ENCODE data around the gene RUBCN.

RUBCN gene

DNA sequence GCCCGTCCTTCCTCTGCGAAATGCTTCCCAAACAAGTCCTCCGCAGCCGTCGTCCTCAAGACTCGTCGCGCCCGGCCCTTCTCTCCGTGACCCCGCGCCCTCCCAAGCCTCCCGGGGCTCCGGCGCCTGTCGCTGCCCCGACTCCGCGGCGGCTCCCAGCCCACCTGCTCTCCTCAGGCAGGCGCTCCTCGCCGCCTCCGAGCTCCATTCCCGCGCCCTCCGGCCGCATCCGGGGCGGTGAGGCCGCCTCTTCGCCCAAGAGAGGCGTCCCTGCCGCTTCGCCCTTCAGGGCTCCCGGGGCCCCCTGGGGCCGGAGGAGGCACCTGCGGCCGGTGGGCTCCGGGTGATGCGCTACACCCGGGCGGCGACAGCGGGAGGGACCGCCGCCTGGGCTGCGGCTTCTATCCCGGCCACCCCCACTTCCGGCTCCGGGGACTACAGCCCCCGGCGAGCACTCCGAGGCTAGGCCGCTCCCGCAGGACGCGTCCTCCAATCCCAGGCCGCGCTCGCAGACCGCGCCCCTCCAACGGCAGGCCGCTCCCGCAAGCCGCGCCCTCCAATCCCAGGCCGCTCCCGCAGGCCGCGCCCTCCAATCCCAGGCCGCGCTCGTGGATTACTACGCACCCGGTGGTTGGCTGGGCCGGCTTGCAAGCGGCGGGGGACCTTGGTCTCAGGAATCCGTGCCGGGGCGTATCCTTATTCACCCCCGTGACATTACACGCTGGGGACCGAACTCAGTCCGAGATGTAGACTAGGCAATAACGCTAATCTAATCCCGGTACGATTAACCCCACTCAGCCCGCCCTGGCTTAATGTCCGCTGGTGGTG, at the start of gene RUBCN:
Gene RUBCN, minus strand, starts transcription at position 414 of the 828 bp plus-strand sequence. Its CDS starts 185 bp downstream, at position 229.
- Histone ChIP-seq H3K27me3 (ENCODE audit: insufficient read depth, low read length) (no peaks in the 10 kb centered on the region), H3K4me1 (ENCODE audit: insufficient read depth, low read length) (peaks cover 17% of the 10 kb centered on the region), H3K9me3 (ENCODE audit: low read length) (no peaks in the 10 kb centered on the region), H3K4me3 (ENCODE audit: low read length) (peak within 1 kb of the TSS; percentile 79), H3K36me3 (ENCODE audit: insufficient read depth, low read length) (no peaks in the 10 kb centered on the region), H2AFZ (ENCODE audit: low read depth, low read length) (peak within 1 kb of the TSS; percentile 73)

DNA sequence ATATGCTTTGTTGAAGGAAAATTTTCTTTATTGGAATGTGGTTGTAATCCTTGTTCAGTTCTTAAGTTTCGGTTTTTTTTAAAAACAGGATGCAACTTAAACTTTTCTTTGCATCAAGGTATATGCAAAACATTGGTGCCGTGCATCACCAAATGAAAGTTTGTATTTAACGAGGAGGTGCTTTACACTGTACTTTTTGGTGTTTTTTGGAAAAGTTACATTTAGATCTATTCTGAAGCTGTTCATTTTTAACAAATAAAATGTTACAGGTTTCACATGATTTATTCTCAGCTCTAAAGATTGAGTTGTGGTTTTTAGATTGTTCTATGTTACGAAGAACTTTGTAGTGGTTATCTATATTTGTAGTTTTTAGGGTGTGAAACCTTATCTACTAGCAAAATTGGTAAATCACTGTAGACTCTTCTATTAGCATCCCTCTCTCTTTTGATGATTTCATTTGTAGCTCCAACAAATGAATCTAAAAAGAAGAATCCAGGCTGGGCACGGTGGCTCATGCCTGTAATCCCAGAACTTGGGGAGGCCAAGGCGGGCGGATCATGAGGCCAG, 47.4 kb upstream of the RUBCN start:
- no peaks in the 10 kb centered on the region for H3K27me3 ChIP-seq (ENCODE audit: insufficient read depth, low read length)
- no peak overlapping the region for H2AFZ ChIP-seq (ENCODE audit: low read depth, low read length)
- no peak overlapping the region for H3K4me3 ChIP-seq (ENCODE audit: low read length)
- H3K9me3 ChIP-seq (ENCODE audit: low read length): peaks cover 7% of the 10 kb centered on the region
- no peaks in the 10 kb centered on the region for H3K4me1 ChIP-seq (ENCODE audit: insufficient read depth, low read length)
- H3K36me3 ChIP-seq (ENCODE audit: insufficient read depth, low read length): peaks cover 45% of the 10 kb centered on the region

DNA sequence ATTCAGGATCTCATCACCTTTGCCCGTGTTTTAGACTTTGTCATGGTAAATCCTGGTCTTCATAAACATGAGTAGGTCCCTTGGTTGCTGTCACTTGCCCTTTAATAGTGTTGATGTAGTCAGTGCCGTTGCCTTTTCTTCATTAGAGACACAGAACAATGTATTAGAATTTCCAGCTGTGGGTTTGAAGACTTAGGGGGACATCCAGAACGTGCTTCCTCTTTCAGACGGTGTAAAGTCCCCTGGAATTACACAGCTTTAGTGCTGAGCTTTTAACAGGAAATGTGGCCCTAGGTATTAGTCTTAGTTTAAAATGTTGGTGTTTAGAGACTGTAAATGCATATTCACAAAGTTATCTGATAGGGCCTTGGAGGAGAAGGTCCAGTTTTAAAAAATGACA, 45.5 kb upstream of the RUBCN start:
- Histone ChIP-seq H2AFZ (ENCODE audit: low read depth, low read length) (no peak overlapping the region), H3K27me3 (ENCODE audit: insufficient read depth, low read length) (no peaks in the 10 kb centered on the region), H3K4me3 (ENCODE audit: low read length) (no peak overlapping the region), H3K36me3 (ENCODE audit: insufficient read depth, low read length) (peaks cover 59% of the 10 kb centered on the region), H3K9me3 (ENCODE audit: low read length) (peaks cover 7% of the 10 kb centered on the region), H3K4me1 (ENCODE audit: insufficient read depth, low read length) (no peaks in the 10 kb centered on the region)

DNA sequence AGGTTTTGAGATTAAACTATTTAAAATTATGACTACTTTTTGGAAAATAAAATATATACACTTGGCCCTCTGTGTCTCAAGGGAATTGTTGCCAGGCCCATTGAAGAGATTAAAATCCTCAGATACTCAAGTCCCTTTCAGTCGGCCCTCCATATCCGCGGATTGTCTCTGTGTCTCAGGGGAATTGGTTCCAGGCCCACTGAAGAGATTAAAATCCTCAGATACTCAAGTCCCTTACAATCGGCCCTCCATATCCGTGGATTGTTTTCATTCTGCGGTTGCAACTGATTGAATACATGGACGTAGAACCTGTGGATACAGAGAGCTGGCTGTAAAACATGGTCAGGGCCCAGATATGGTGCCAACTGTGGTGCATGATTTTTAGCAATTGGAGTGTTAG, 38.6 kb upstream of the RUBCN start:
- Histone ChIP-seq H3K36me3 (ENCODE audit: insufficient read depth, low read length) (peaks cover 80% of the 10 kb centered on the region), H3K4me1 (ENCODE audit: insufficient read depth, low read length) (no peaks in the 10 kb centered on the region), H3K27me3 (ENCODE audit: insufficient read depth, low read length) (no peaks in the 10 kb centered on the region), H2AFZ (ENCODE audit: low read depth, low read length) (no peak overlapping the region), H3K9me3 (ENCODE audit: low read length) (peaks cover 7% of the 10 kb centered on the region), H3K4me3 (ENCODE audit: low read length) (no peak overlapping the region)

DNA sequence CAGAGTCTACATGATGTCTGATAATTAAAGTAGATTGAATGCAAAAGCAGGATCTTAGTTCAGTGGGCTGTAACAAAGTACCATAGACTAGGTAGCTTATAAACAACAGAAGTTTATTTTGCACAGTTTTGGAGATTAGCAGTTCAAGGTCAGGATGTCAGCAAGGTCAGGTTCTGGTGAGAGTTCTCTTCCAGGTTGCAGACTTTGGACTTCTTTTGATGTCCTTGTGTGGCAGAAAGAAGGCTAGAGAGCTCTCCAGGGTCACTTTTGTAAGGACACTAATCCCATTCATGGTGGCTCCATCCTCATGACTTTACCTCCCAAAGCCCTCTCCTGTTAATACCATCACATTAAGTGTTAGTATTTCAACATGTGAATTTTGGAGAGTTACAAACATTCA, 25.1 kb upstream of the RUBCN start:
- Histone ChIP-seq H3K9me3 (ENCODE audit: low read length) (peaks cover 8% of the 10 kb centered on the region), H3K4me3 (ENCODE audit: low read length) (no peak overlapping the region), H3K27me3 (ENCODE audit: insufficient read depth, low read length) (no peaks in the 10 kb centered on the region), H3K4me1 (ENCODE audit: insufficient read depth, low read length) (no peaks in the 10 kb centered on the region), H3K36me3 (ENCODE audit: insufficient read depth, low read length) (peaks cover 57% of the 10 kb centered on the region), H2AFZ (ENCODE audit: low read depth, low read length) (no peak overlapping the region)

DNA sequence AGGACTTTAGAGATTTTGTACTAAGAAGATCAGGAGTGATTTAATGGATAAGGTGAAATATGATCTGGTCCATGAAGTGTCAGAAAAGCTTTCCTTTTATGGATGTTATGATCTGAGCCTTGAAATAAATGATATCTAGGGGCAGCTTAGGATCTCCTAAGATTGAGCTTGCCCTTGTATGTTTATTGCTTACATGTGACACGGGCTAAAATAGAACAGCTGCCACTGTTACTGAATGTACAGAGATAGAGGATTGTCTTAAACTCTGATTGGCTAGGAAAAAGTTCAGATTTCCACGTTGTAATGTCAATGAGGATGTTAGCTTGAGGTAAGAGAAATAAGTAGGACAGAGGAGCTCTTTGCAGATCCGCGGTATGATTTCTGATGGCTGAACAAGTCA, 21.8 kb upstream of the RUBCN start:
- no peak overlapping the region for H2AFZ ChIP-seq (ENCODE audit: low read depth, low read length)
- H3K36me3 ChIP-seq (ENCODE audit: insufficient read depth, low read length): peaks cover 38% of the 10 kb centered on the region
- no peak overlapping the region for H3K4me3 ChIP-seq (ENCODE audit: low read length)
- H3K27me3 ChIP-seq (ENCODE audit: insufficient read depth, low read length): no peaks in the 10 kb centered on the region
- no peaks in the 10 kb centered on the region for H3K4me1 ChIP-seq (ENCODE audit: insufficient read depth, low read length)
- H3K9me3 ChIP-seq (ENCODE audit: low read length): peaks cover 8% of the 10 kb centered on the region

DNA sequence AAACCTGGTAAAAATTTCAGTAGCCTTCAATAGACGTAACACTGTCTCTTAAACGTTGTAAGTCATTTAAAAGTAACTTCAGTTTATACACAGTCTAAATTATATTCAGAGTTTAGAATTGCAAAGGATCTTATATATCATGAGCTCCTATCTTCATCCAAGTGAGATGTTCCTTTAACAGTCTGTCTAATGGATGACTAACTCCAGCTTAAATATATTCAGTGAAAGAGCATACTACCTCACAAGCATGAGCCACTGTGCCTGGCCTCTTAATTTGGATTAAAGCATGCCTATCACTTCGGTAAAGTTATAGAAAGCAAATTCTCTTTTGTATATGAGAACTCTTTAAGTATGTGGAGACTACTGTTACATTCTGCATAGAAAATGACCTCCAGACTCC, 20.0 kb upstream of the RUBCN start:
- Histone ChIP-seq H3K9me3 (ENCODE audit: low read length) (peaks cover 6% of the 10 kb centered on the region), H3K36me3 (ENCODE audit: insufficient read depth, low read length) (peaks cover 32% of the 10 kb centered on the region), H3K4me3 (ENCODE audit: low read length) (no peak overlapping the region), H3K27me3 (ENCODE audit: insufficient read depth, low read length) (no peaks in the 10 kb centered on the region), H2AFZ (ENCODE audit: low read depth, low read length) (no peak overlapping the region), H3K4me1 (ENCODE audit: insufficient read depth, low read length) (peaks cover 10% of the 10 kb centered on the region)

DNA sequence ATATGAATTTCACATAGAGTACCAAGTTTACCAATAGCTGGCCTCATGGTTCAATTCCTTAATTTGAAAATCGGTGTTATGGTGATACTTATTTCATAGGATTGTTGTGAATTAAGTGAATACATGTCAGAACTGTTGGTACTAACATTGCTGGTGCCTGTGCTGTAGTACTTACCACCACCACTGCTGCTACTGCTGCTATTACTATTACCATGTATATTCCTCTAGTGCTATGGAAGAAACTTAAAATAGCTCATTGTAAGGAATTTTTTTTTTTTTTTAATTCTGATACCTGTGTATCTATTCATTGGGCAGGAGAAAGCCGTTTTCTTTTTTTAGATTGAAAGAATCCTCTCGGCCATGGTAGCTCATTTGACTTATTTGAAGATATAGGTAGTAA, 16.6 kb upstream of the RUBCN start:
- H3K4me1 ChIP-seq (ENCODE audit: insufficient read depth, low read length): peaks cover 14% of the 10 kb centered on the region
- peaks cover 12% of the 10 kb centered on the region for H3K36me3 ChIP-seq (ENCODE audit: insufficient read depth, low read length)
- no peak overlapping the region for H2AFZ ChIP-seq (ENCODE audit: low read depth, low read length)
- no peaks in the 10 kb centered on the region for H3K27me3 ChIP-seq (ENCODE audit: insufficient read depth, low read length)
- H3K9me3 ChIP-seq (ENCODE audit: low read length): no peaks in the 10 kb centered on the region
- H3K4me3 ChIP-seq (ENCODE audit: low read length): no peak overlapping the region

DNA sequence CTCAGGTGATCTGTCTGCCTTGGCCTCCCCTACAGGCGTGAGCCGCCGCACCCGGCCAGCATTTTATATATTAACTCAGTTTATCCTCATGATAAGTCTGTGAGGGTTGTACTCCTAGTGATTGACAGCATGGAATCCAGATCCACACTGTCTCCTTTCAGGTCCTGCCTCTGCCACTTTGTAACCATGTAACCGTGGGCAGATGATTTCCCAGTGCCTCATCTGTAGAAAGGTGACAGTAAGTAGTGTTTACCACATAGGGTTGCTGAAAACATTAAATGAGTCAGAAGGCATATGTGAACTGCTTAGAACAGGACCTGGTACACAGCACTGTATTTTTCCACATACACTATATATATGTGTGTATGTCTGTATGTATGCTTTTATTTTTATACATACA, 15.4 kb upstream of the RUBCN start:
- H3K9me3 ChIP-seq (ENCODE audit: low read length): no peaks in the 10 kb centered on the region
- H3K4me1 ChIP-seq (ENCODE audit: insufficient read depth, low read length): peaks cover 14% of the 10 kb centered on the region
- no peak overlapping the region for H2AFZ ChIP-seq (ENCODE audit: low read depth, low read length)
- H3K4me3 ChIP-seq (ENCODE audit: low read length): peak overlapping the region; percentile 80
- H3K36me3 ChIP-seq (ENCODE audit: insufficient read depth, low read length): peaks cover 7% of the 10 kb centered on the region
- H3K27me3 ChIP-seq (ENCODE audit: insufficient read depth, low read length): no peaks in the 10 kb centered on the region

DNA sequence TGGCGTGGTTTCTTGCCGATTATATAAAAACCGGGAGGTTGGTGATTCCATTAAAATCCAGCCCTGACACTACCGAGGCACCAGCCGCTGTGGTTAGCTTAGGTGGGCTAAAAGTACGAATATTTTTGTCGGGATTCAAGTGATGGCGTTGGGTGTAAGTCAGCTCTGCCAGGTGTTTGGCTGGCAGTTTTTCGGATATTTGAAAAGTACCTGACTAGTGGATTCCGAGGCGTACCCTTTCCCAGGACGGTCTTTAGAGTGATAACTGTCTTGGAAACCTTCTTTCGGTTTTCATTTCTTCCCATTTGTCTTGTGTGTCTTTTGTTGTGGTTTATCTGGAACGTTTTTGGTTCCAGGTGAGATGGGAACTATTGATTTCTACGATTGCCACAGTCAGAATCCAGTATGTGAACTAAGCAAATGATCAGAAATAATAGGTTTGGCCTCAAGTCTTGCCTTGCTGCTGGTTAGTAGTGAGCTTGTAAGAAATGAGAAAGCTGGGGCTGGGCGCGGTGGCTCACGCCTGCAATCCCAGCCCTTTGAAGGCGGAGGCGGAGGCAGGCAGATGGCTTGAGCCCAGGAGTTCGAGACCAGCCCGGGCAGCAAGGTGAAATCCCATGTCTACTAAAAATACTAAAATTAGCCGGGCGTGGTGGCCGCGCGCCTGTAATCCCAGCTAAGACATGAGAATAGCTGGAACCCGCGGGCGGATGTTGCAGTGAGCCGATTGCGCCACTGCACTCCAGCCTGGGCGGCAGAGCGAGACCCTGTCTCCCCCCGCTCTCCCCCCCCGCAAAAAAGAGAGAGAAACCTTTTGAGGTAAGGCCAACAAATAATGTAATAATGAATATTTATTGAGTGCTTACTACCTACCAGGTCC, 14.4 kb upstream of the RUBCN start:
- Histone ChIP-seq H3K27me3 (ENCODE audit: insufficient read depth, low read length) (no peaks in the 10 kb centered on the region), H2AFZ (ENCODE audit: low read depth, low read length) (no peak overlapping the region), H3K36me3 (ENCODE audit: insufficient read depth, low read length) (no peaks in the 10 kb centered on the region), H3K9me3 (ENCODE audit: low read length) (no peaks in the 10 kb centered on the region), H3K4me3 (ENCODE audit: low read length) (peak overlapping the region; percentile 80), H3K4me1 (ENCODE audit: insufficient read depth, low read length) (peaks cover 20% of the 10 kb centered on the region)

DNA sequence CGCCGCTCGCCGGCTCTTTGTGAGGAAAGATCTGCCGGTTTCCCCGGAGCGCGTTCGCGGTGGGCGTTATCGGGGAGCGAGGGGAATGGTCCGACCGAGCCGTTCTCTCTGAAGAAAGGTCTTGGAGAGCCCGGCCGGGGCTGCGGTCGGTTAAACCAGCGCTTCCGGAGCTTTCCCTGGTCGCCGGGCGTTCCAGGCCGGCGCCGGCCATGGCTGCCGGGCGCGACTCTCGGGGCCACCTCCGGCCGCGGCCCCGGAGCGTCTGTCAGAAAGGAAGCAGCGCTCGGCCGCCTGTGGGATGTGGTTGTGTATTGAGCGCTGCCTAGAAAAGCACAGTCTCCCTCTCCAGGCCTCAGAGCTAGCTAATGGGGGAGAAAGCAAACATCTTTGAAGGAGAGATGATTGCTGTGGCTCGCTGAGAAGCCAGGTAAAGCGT, 13.7 kb upstream of the RUBCN start:
- peak overlapping the region; percentile 80 for H3K4me3 ChIP-seq (ENCODE audit: low read length)

DNA sequence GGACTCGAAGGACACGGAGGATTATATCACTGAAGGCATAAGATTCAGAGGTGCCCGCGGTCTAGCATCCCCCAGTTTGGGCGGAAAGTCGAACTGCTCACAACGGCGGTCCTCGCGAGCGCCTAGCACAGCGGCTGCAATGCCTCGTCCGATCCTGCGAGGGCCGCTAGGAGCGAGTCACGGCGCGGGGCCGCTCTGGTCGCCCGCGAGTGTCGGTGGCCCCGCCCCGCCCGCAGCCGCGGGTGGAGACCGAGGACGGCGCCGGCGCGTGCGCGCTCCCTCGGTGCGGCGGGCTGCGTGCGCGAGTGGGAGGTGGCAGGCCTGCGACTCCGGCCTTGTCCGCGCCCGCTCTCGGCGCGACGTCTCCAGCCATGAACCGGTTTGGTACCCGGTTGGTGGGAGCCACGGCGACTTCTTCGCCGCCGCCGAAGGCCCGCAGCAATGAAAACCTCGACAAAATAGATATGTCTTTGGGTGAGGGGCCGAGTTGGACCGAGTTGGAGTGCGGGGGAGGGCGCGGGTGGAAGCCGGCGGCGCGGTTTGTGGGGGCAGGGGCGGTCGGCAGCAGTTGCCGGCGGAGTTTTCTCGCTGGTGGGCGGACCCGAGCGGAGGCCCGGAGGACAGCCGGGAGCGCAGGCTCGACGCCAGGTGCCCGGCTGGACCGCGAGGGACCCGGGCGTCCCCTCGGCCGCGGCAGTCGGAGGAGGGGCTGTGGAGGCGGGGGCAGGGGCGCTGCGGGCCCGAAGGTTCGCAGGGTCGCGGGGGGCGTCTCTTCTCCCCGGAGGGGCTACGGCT, 13.1 kb upstream of the RUBCN start, which contains the start of gene FYTTD1:
Gene FYTTD1, plus strand, starts transcription at position 283 of the 795 bp plus-strand sequence. Its CDS starts 89 bp downstream, at position 372.
- Histone ChIP-seq H3K36me3 (ENCODE audit: insufficient read depth, low read length) (no peaks in the 10 kb centered on the region), H3K4me1 (ENCODE audit: insufficient read depth, low read length) (peaks cover 20% of the 10 kb centered on the region), H3K9me3 (ENCODE audit: low read length) (no peaks in the 10 kb centered on the region), H2AFZ (ENCODE audit: low read depth, low read length) (peak within 1 kb of the TSS; percentile 82), H3K4me3 (ENCODE audit: low read length) (peak within 1 kb of the TSS; percentile 80), H3K27me3 (ENCODE audit: insufficient read depth, low read length) (no peaks in the 10 kb centered on the region)

More for the DNA sequence above, 13.7 kb upstream of the RUBCN start:
- H3K36me3 ChIP-seq (ENCODE audit: insufficient read depth, low read length): no peaks in the 10 kb centered on the region
- peaks cover 20% of the 10 kb centered on the region for H3K4me1 ChIP-seq (ENCODE audit: insufficient read depth, low read length)
- H3K27me3 ChIP-seq (ENCODE audit: insufficient read depth, low read length): no peaks in the 10 kb centered on the region
- H2AFZ ChIP-seq (ENCODE audit: low read depth, low read length): peak overlapping the region; percentile 82
- H3K9me3 ChIP-seq (ENCODE audit: low read length): no peaks in the 10 kb centered on the region

Measured in neuron (in vitro differentiated cells).